Nephron progenitor cell (in vitro differentiated cells): ENCODE results near the gene SFMBT2.

Source experiments
- DNase-seq: peaks from one replicate; pipeline ENCODE4 v3.0.0; 2021
- H3K27ac Mint-ChIP-seq: 2 replicates; pipeline ENCODE4 v1.8.0; 2021; ENCODE audit warnings: mild to moderate bottlenecking, moderate library complexity, mixed read lengths
- H3K27me3 Mint-ChIP-seq: 2 replicates; pipeline ENCODE4 v1.8.0; 2021; ENCODE audit warnings: mild to moderate bottlenecking, low read depth, mixed read lengths; ENCODE audit not compliant: poor library complexity
- H3K36me3 Mint-ChIP-seq: 2 replicates; pipeline ENCODE4 v1.8.0; 2021; ENCODE audit warnings: low read depth, mixed read lengths
- H3K4me1 Mint-ChIP-seq: 2 replicates; pipeline ENCODE4 v1.8.0; 2021; ENCODE audit warnings: mixed read lengths
- H3K4me3 Mint-ChIP-seq: 2 replicates; pipeline ENCODE4 v1.8.0; 2021; ENCODE audit warnings: mild to moderate bottlenecking, moderate library complexity, mixed read lengths
- H3K9me3 Mint-ChIP-seq: 2 replicates; pipeline ENCODE4 v1.8.0; 2021; ENCODE audit warnings: mild to moderate bottlenecking, moderate library complexity, mixed read lengths
- CTCF ChIP-seq: fragments of 200-600 bp; sonication (generic); IDR thresholded peaks from 2 replicates; pipeline ENCODE4 v1.5.0; 2021; ENCODE audit warnings: antibody characterized with exemption

Gene SFMBT2

GRCh38 chr10:7438196-7438986, 27.6 kb upstream of the SFMBT2 start:
- H3K4me3 Mint-ChIP-seq: no peak overlapping the region
- peaks cover 14% of the 10 kb centered on the region for H3K27me3 Mint-ChIP-seq
- TF ChIP-seq CTCF: no peak
- H3K27ac Mint-ChIP-seq: no peak overlapping the region
- H3K4me1 Mint-ChIP-seq: peaks cover 57% of the 10 kb centered on the region
- H3K9me3 Mint-ChIP-seq: no peaks in the 10 kb centered on the region
- DNase-seq: no peak
- H3K36me3 Mint-ChIP-seq: no peaks in the 10 kb centered on the region

- H3K4me3 Mint-ChIP-seq: no peak overlapping the region
- DNase-seq: no peak
- no peak overlapping the region for H3K27ac Mint-ChIP-seq
- no peaks in the 10 kb centered on the region for H3K9me3 Mint-ChIP-seq
- no peak for TF ChIP-seq CTCF
- no peaks in the 10 kb centered on the region for H3K36me3 Mint-ChIP-seq
- peaks cover 61% of the 10 kb centered on the region for H3K4me1 Mint-ChIP-seq
- H3K27me3 Mint-ChIP-seq: peaks cover 11% of the 10 kb centered on the region
Observed at GRCh38 chr10:7436490-7437100, 25.8 kb upstream of the SFMBT2 start.

GRCh38 chr10:7435674-7436073, 24.8 kb upstream of the SFMBT2 start:
- TF ChIP-seq CTCF: no peak
- DNase-seq: no peak
- Mint-ChIP-seq H3K27me3 (peaks cover 8% of the 10 kb centered on the region), H3K9me3 (no peaks in the 10 kb centered on the region), H3K27ac (peak overlapping the region; percentile 63), H3K4me1 (peaks cover 53% of the 10 kb centered on the region), H3K36me3 (no peaks in the 10 kb centered on the region), H3K4me3 (no peak overlapping the region)

- no peak for TF ChIP-seq CTCF
- no peak for DNase-seq
- Mint-ChIP-seq H3K9me3 (no peaks in the 10 kb centered on the region), H3K36me3 (no peaks in the 10 kb centered on the region), H3K4me3 (no peak overlapping the region), H3K4me1 (peaks cover 51% of the 10 kb centered on the region), H3K27me3 (peaks cover 8% of the 10 kb centered on the region), H3K27ac (no peak overlapping the region)
Observed at GRCh38 chr10:7434378-7434777, 23.5 kb upstream of the SFMBT2 start.

GRCh38 chr10:7433861-7434260, 23.0 kb upstream of the SFMBT2 start:
- no peaks in the 10 kb centered on the region for H3K9me3 Mint-ChIP-seq
- TF ChIP-seq CTCF: no peak
- H3K4me1 Mint-ChIP-seq: peaks cover 46% of the 10 kb centered on the region
- H3K36me3 Mint-ChIP-seq: no peaks in the 10 kb centered on the region
- no peak overlapping the region for H3K4me3 Mint-ChIP-seq
- H3K27ac Mint-ChIP-seq: no peak overlapping the region
- no peak for DNase-seq
- H3K27me3 Mint-ChIP-seq: peaks cover 8% of the 10 kb centered on the region
